ENCODE measurements around the gene RHAG.
"Not testable (repeated sequence)": the region's sequence is repeated elsewhere in the genome, so short reads cannot be mapped to it uniquely, and the experiment has no call there.

RHAG gene

GRCh38 chr6:49632727-49633126 lies 3.9 kb downstream of the RHAG start:
- Histone ChIP-seq H3K4me1 (ENCODE audit: control insufficient read depth, low read length) (no peaks in the 10 kb centered on the region), H3K79me2 (ENCODE audit: control insufficient read depth, low read length) (no peaks in the 10 kb centered on the region), H3K27ac (ENCODE audit: low read depth, low read length) (no peak overlapping the region), H3K9me2 (replicated peaks; ENCODE audit: control insufficient read depth, low read length) (no peaks in the 10 kb centered on the region), H3K36me3 (ENCODE audit: control insufficient read depth, low read length) (no peaks in the 10 kb centered on the region), H3K27me3 (ENCODE audit: control insufficient read depth, low read length) (no peaks in the 10 kb centered on the region), H3F3A (ENCODE audit: control insufficient read depth, insufficient read depth) (no peaks in the 10 kb centered on the region), H4K20me1 (ENCODE audit: control insufficient read depth, insufficient read depth, low read depth, low read length) (no peaks in the 10 kb centered on the region), H3K4me2 (ENCODE audit: low read length) (no peak overlapping the region), H3K4me3 (ENCODE audit: low read length) (no peak overlapping the region), H3K9me3 (ENCODE audit: control insufficient read depth, insufficient read depth, low read length) (no peaks in the 10 kb centered on the region)
- no peak for TF ChIP-seq EZH2phosphoT487 (IDR thresholded peaks at IDR 0.05; ENCODE audit: borderline replicate concordance, low read length)
- TF ChIP-seq, protein P1, sequence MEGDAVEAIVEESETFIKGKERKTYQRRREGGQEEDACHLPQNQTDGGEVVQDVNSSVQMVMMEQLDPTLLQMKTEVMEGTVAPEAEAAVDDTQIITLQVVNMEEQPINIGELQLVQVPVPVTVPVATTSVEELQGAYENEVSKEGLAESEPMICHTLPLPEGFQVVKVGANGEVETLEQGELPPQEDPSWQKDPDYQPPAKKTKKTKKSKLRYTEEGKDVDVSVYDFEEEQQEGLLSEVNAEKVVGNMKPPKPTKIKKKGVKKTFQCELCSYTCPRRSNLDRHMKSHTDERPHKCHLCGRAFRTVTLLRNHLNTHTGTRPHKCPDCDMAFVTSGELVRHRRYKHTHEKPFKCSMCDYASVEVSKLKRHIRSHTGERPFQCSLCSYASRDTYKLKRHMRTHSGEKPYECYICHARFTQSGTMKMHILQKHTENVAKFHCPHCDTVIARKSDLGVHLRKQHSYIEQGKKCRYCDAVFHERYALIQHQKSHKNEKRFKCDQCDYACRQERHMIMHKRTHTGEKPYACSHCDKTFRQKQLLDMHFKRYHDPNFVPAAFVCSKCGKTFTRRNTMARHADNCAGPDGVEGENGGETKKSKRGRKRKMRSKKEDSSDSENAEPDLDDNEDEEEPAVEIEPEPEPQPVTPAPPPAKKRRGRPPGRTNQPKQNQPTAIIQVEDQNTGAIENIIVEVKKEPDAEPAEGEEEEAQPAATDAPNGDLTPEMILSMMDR (IDR thresholded peaks at IDR 0.05; ENCODE audit: low read depth, low read length, poor library complexity, severe bottlenecking) = no peak

- H4K20me1 ChIP-seq (ENCODE audit: control insufficient read depth, insufficient read depth, low read depth, low read length); H3K4me3 ChIP-seq (ENCODE audit: low read length); H3K27me3 ChIP-seq (ENCODE audit: control insufficient read depth, low read length); H3F3A ChIP-seq (ENCODE audit: control insufficient read depth, insufficient read depth); H3K79me2 ChIP-seq (ENCODE audit: control insufficient read depth, low read length); H3K4me1 ChIP-seq (ENCODE audit: control insufficient read depth, low read length); H3K27ac ChIP-seq (ENCODE audit: low read depth, low read length); H3K9me3 ChIP-seq (ENCODE audit: control insufficient read depth, insufficient read depth, low read length); H3K9me2 ChIP-seq (replicated peaks; ENCODE audit: control insufficient read depth, low read length); H3K4me2 ChIP-seq (ENCODE audit: low read length); H3K36me3 ChIP-seq (ENCODE audit: control insufficient read depth, low read length): not testable (repeated sequence)
Observed at GRCh38 chr6:49629485-49630088, 7.1 kb downstream of the RHAG start.

DNA sequence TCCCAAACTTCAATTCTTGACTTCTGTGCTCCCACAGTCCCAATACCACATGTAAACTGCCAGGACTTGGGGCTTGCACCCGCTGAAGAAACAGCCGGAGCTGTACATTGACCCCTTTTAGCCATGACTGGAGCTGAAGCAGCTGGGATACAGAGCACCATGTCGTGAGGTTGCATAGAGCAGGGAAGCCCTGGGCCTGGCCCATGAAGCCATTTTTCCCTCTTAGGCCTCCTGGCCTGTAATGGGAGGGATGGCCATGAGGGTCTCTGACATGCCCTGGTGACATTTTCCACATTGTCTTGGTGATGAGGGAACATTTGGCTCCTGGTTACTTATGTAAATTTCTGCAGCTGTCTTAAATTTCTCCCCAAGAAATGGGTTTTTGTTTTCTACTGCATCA lies 9.8 kb downstream of the RHAG start:
- Histone ChIP-seq H3K27ac (ENCODE audit: low read depth, low read length) (no peak overlapping the region), H3K79me2 (ENCODE audit: control insufficient read depth, low read length) (no peaks in the 10 kb centered on the region), H3K9me2 (replicated peaks; ENCODE audit: control insufficient read depth, low read length) (no peaks in the 10 kb centered on the region), H3K27me3 (ENCODE audit: control insufficient read depth, low read length) (no peaks in the 10 kb centered on the region), H3K4me1 (ENCODE audit: control insufficient read depth, low read length) (no peaks in the 10 kb centered on the region), H3K9me3 (ENCODE audit: control insufficient read depth, insufficient read depth, low read length) (no peaks in the 10 kb centered on the region), H3K4me3 (ENCODE audit: low read length) (no peak overlapping the region), H3K4me2 (ENCODE audit: low read length) (no peak overlapping the region), H4K20me1 (ENCODE audit: control insufficient read depth, insufficient read depth, low read depth, low read length) (no peaks in the 10 kb centered on the region), H3F3A (ENCODE audit: control insufficient read depth, insufficient read depth) (no peaks in the 10 kb centered on the region), H3K36me3 (ENCODE audit: control insufficient read depth, low read length) (no peaks in the 10 kb centered on the region)
- no peak for TF ChIP-seq EZH2phosphoT487 (IDR thresholded peaks at IDR 0.05; ENCODE audit: borderline replicate concordance, low read length)
- TF ChIP-seq, protein P1 (IDR thresholded peaks at IDR 0.05; ENCODE audit: low read depth, low read length, poor library complexity, severe bottlenecking) = no peak

GRCh38 chr6:49618257-49618656 lies 18.4 kb downstream of the RHAG start:
- Histone ChIP-seq H3F3A (ENCODE audit: control insufficient read depth, insufficient read depth) (no peaks in the 10 kb centered on the region), H3K36me3 (ENCODE audit: control insufficient read depth, low read length) (no peaks in the 10 kb centered on the region), H3K79me2 (ENCODE audit: control insufficient read depth, low read length) (no peaks in the 10 kb centered on the region), H3K27ac (ENCODE audit: low read depth, low read length) (no peak overlapping the region), H4K20me1 (ENCODE audit: control insufficient read depth, insufficient read depth, low read depth, low read length) (no peaks in the 10 kb centered on the region), H3K27me3 (ENCODE audit: control insufficient read depth, low read length) (no peaks in the 10 kb centered on the region), H3K9me2 (replicated peaks; ENCODE audit: control insufficient read depth, low read length) (no peaks in the 10 kb centered on the region), H3K9me3 (ENCODE audit: control insufficient read depth, insufficient read depth, low read length) (no peaks in the 10 kb centered on the region), H3K4me3 (ENCODE audit: low read length) (no peak overlapping the region), H3K4me1 (ENCODE audit: control insufficient read depth, low read length) (no peaks in the 10 kb centered on the region), H3K4me2 (ENCODE audit: low read length) (no peak overlapping the region)
- TF ChIP-seq, protein P1 (IDR thresholded peaks at IDR 0.05; ENCODE audit: low read depth, low read length, poor library complexity, severe bottlenecking) = no peak
- no peak for TF ChIP-seq EZH2phosphoT487 (IDR thresholded peaks at IDR 0.05; ENCODE audit: borderline replicate concordance, low read length)

DNA sequence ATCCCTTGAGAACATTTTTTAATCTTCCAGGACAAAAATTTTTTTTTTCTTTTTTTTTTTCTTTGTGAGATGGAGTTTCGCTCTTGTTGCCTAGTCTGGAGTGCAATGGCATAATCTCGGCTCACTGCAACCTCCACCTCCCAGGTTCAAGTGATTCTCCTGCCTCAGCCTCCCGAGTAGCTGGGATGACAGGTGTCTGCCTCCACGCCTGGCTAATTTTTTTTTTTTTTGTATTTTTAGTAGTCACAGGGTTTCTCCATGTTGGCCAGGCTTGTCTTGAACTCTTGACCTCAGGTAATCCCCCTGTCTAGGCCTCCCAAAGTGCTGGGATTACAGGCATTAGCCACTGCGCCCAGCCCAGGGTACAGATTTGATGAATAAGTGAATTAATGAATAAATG lies 22.5 kb downstream of the RHAG start:
- not testable (repeated sequence) for H3K4me2 ChIP-seq (ENCODE audit: low read length)

More for the DNA sequence above, 22.5 kb downstream of the RHAG start:
- not testable (repeated sequence) for H3K27ac ChIP-seq (ENCODE audit: low read depth, low read length); H3K27me3 ChIP-seq (ENCODE audit: control insufficient read depth, low read length); H3K36me3 ChIP-seq (ENCODE audit: control insufficient read depth, low read length); H3F3A ChIP-seq (ENCODE audit: control insufficient read depth, insufficient read depth); H3K9me2 ChIP-seq (replicated peaks; ENCODE audit: control insufficient read depth, low read length); H3K4me1 ChIP-seq (ENCODE audit: control insufficient read depth, low read length); H3K4me3 ChIP-seq (ENCODE audit: low read length); H3K9me3 ChIP-seq (ENCODE audit: control insufficient read depth, insufficient read depth, low read length); H4K20me1 ChIP-seq (ENCODE audit: control insufficient read depth, insufficient read depth, low read depth, low read length); H3K79me2 ChIP-seq (ENCODE audit: control insufficient read depth, low read length)
